Ramos (cell line): Measurements from ENCODE around the gene CSGALNACT2.

ENCODE experiments used
- in situ Hi-C: fragments of 300-500 bp; cut with MboI; formaldehyde crosslinking; loops from one replicate; pipeline ENCODE4 v1.14.3; 2022; ENCODE audit warnings: low sequenced_read_pairs; ENCODE audit not compliant: unreplicated experiment

The CSGALNACT2 gene

DNA sequence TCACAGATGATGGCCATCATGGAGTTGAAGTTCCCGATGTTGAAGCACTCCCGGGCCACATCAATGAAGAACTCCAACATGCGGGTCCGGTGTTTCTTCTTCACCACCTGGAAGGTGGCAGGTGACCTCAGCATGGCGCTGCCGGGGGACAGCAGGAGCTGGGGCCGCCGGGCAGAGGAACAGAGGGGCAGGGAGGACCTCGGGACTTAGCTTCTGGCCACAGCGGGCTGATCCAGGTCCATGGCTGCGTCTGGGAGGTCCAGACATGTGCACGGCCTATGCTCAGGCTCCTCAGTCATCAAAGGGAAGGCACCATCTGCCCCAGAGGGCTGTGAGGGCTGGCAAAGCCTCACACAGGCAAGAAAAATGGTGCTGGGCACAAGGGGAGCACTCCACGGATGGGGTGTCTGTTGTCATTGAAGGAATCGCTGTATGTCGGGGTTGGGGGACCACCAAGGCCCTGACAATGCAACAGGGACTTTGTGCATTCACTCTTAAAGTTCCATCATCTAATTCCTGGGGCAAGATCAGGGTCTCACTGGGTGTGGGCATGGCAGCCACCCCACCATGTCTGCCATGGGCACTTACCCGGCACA lies 60.9 kb downstream of the CSGALNACT2 start:
- in situ Hi-C loops = no loop called here

GRCh38 chr10:43199684-43200537 lies 61.7 kb downstream of the CSGALNACT2 start:
- in situ Hi-C loops = no loop called here

DNA sequence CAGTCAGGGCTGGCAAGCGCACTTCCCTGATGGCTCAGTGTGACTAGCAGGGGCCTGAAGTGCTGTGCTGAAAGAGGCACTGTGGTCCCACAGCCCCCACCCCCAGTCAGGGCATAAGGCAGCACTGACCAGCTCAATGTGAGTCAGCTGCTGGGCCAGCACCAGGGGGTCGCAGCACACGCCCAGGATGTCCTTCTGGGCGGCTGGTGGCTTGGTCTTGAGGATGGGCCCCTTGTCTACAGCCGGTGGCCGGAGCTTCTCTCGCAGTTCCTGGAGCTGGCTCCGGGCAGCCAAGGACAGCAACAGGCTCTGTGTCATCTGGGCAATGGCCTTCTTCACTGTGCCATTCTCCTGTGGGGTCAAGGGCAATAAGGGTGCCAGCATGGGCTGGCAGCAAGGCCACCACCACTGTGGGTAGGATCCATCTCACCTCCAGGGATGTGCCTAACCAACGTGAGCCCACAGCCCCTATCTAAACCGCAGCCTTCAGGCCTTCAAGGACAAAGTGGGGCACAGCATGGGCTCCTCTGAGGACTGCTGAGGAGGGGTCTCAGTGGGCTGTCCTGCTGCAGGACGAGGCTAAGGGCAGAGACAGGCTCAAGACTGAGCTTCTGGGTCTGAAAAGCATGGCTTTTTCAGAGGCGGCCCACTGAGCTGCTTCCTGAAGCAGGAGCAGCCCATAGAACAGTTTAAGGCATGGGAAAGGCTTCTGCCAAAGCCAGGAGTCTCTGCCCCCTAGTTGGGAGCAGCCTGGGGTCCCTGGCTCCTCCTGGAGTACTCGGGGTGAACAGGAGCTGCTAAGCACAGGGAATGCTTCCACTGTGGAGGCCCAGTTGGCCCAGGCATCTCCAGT lies 62.5 kb downstream of the CSGALNACT2 start:
- in situ Hi-C loops = no loop called here

DNA sequence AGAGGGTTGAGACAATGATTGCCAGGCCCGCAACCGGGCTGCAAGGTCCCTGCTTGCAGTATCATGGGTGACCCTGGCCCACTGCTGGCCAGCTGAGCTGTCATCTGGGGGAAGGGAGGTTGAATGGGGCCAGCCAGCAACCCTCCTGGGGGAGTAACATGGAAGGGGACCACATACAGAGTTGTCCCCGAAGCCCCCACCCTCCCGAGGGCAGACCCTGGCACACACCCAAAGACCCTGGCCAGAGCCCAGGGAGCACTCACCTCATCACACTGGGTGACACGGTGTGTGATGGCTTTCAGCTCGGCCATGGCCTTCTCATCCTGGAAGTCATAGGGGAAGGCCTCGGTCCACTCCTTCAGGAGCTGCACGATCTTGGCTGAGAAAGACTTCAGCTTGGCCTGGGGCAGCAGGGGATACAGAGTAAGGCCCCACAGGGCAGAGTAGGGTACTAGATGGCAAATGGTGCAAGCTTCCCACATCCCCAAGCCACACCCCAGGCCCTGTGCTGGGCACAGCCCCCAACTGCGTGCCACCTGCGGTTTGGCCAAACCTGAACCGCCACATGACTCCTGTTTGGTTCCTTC lies 63.4 kb downstream of the CSGALNACT2 start:
- in situ Hi-C loops = no loop called here

DNA sequence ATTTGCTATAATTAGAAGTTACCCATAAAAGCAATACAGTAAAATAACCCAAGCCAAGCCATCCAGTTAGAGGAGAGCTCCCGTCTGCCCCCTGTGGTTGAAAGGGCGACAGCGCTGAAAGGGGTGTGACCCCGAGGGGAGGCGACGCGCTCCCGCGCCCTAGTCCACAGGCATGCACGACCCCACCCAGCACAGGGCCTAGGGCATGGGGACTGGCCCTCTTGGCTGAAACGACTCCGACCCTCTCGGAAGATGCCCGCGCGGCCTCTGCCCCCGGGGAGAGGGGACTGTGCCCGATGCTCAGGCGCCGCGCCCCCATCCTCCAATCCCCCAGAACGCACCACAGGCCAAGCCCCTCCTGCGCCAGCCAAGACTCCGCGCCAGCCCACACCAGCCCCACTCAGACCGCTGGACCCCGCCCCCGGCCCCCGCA lies 64.0 kb downstream of the CSGALNACT2 start:
- in situ Hi-C loops = no loop called here

DNA sequence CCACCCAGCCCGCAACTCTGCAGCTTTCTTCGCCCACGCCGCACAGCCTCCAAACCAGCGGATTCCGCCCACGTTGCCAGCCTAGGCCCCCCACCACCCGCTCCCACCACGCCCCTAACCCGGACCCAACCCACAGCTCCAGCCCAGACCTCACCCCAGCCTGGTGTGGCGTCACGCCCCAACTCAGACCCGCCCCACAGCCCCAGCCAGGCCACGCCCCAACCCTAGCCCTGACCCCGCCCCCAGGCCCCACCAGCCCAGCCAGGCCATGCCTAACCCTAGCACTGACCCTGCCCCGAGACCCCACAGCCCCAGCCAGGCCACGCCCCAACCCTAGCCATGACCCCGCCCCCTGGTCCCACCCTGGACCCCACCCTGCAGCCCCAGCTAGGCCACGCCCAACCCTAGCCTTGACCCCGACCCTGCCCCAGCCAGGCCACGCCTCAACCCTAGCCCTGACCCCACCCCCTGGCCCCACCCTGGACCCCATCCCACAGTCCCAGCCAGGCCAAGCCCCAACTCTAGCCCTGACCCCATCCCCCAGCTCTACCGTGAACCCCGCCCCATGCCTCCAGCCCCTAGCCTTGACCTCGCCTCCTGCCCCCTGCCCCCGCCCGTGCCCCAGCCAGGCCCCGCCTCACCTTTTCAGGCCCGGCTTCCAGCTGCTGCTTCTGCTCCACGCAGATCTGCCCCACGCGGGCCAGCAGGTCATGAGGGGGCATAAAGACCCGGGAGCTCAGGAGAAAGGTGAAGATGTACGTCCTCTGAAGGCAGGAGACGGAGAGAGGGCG lies 64.6 kb downstream of the CSGALNACT2 start:
- in situ Hi-C loops = no loop called here

GRCh38 chr10:43203448-43204041 lies 65.3 kb downstream of the CSGALNACT2 start:
- in situ Hi-C loops = no loop called here

- in situ Hi-C loops = no loop called here
Measured at GRCh38 chr10:43204042-43204942, 66.0 kb downstream of the CSGALNACT2 start.

GRCh38 chr10:43204943-43205671 lies 66.9 kb downstream of the CSGALNACT2 start:
- in situ Hi-C loops = no loop called here

GRCh38 chr10:43205681-43206390 lies 67.6 kb downstream of the CSGALNACT2 start:
- in situ Hi-C loops = no loop called here

DNA sequence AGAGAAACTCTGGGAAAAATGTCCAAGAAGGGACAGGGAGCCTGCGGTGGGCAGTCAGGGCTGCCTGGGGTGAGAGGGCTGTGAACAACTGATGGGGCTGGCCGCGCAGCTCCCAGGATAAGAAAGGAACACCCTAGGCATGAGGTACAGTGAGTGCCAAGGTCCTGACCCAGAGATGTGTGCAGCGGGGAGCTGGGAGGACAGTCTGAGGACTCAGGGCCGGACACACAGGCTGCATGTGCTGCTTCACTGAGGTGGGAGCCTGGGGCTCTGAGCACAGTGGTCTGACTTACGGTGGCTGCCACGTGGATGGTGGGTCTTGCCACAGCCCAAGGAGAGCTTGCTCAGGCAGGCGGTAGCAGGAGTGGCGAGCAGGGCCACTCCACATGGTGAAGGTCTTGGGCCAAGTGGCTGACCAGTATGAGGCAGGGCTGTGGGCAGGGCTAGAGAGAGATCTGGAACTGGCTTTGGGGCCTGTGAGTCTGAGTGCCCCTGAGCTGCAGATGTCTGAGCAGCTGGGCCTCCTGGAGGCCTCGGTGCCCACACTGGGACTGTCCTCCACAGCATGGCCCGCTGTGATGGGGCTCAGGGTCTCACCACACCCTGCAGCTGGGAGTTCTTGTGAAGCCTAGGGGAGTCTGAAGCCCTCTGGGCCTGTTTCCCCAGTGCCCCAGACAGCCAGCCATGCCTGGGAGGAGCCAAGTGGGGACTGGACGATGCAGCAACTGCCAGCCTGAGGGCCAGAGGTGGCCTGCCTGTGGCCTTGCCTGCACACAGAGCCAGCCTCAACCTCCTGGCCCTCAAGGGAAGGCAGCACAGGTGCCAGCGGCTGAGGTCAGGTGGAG lies 68.4 kb downstream of the CSGALNACT2 start:
- in situ Hi-C loops = no loop called here

GRCh38 chr10:43208147-43209073 lies 70.2 kb downstream of the CSGALNACT2 start:
- in situ Hi-C loops = no loop called here

GRCh38 chr10:43209074-43209455 lies 70.8 kb downstream of the CSGALNACT2 start:
- in situ Hi-C loops = no loop called here

GRCh38 chr10:43209651-43210141 lies 71.5 kb downstream of the CSGALNACT2 start:
- in situ Hi-C loops = loop anchor here (10.0 kb wide), 1 partner anchor 255 kb away; no protein-coding TSS in a partner anchor

GRCh38 chr10:43210556-43210955 lies 72.3 kb downstream of the CSGALNACT2 start:
- in situ Hi-C loops = loop anchor here (10.0 kb wide), 1 partner anchor 254 kb away; no protein-coding TSS in a partner anchor
